Right atrium auricular region (tissue), 2 donors: ENCODE data around the gene FAM221B. TPM values are rescaled to one million over a fixed set of nuclear protein-coding genes. Genes with fewer than 3 reads are reported as not detected.

Experiments
- DNase-seq: peaks from one replicate; pipeline ENCODE4 v3.0.0-alpha.2; 2019; ENCODE audit warnings: low spot score
- H3K27ac ChIP-seq, 2 donors: fragments of 200-600 bp; sonication (generic); 1 replicate in 1 of 2; 2 replicates in 1 of 2; pipeline ENCODE4 v1.5.1; 2016 to 2019
- H3K27me3 ChIP-seq, 2 donors: fragments of 200-600 bp; sonication (generic); one replicate each; pipeline versions ENCODE4 v1.5.1 to v1.6.0; 2017 to 2019
- H3K36me3 ChIP-seq: fragments of 200-600 bp; sonication (generic); one replicate; pipeline ENCODE4 v1.5.1; 2016
- H3K4me1 ChIP-seq, 2 donors: fragments of 200-600 bp; sonication (generic); one replicate each; pipeline versions ENCODE4 v1.5.1 to v1.6.0; 2017 to 2019
- H3K4me3 ChIP-seq, 2 donors: fragments of 200-600 bp; sonication (generic); 1 replicate in 1 of 2; 2 replicates in 1 of 2; pipeline ENCODE4 v1.5.1; 2017 to 2019; ENCODE audit warnings: mild to moderate bottlenecking in 1 of 2, moderate library complexity in 1 of 2
- H3K9me3 ChIP-seq, 2 donors: fragments of 200-600 bp; sonication (generic); one replicate each; pipeline ENCODE4 v1.5.1; 2019
- CTCF ChIP-seq, 2 donors: fragments of 200-600 bp; sonication (generic); IDR thresholded peaks; one replicate each; pipeline ENCODE4 v1.5.1; 2019; ENCODE audit warnings: antibody characterized with exemption in 2 of 2
- total RNA-seq, 2 donors: library from RNA; depleted of rRNA; stranded (reverse); fragments of >200 nt; gene quantifications; one replicate each; pipeline ENCODE4 v1.1.0, GENCODE V29; 2016

FAM221B gene
- total RNA-seq, 2 donors from 2014 or later = not detected

GRCh38 chr9:35792024-35792813 lies 36.3 kb downstream of the FAM221B start:
- Histone ChIP-seq H3K27ac (peak overlapping the region; percentile 74 to 86), H3K4me1 (peaks cover 0 to 41% of the 10 kb centered on the region in 2 donors), H3K27me3 (no peaks in the 10 kb centered on the region), H3K36me3 (no peaks in the 10 kb centered on the region), H3K4me3 (peak overlapping the region; percentile 58 to 66), H3K9me3 (no peaks in the 10 kb centered on the region)
- DNase-seq = no peak
- no peak for TF ChIP-seq CTCF (IDR thresholded peaks at IDR 0.05)

- DNase-seq = no peak
- Histone ChIP-seq H3K4me3 (peak within 1 kb of the TSS; percentile 58 to 66), H3K36me3 (no peaks in the 10 kb centered on the region), H3K27ac (peak within 1 kb of the TSS; percentile 74 to 86), H3K4me1 (peaks cover 0 to 41% of the 10 kb centered on the region in 2 donors), H3K9me3 (no peaks in the 10 kb centered on the region), H3K27me3 (no peaks in the 10 kb centered on the region)
- TF ChIP-seq CTCF (IDR thresholded peaks at IDR 0.05) = no peak
Observed at GRCh38 chr9:35791297-35791921, 37.1 kb downstream of the FAM221B start, which contains the start of gene NPR2. Gene NPR2, plus strand, starts transcription at chr9:35791591. Its CDS starts 818 bp downstream, at chr9:35792409.

- peak; percentile 67 to 91 for TF ChIP-seq CTCF (IDR thresholded peaks at IDR 0.05)
- peak overlapping the region; percentile 74 to 86 for H3K27ac ChIP-seq
- peak overlapping the region; percentile 58 to 66 for H3K4me3 ChIP-seq
- H3K9me3 ChIP-seq = no peaks in the 10 kb centered on the region
- peaks cover 0 to 41% of the 10 kb centered on the region in 2 donors for H3K4me1 ChIP-seq
- peak; percentile 81 for DNase-seq
- H3K27me3 ChIP-seq = no peaks in the 10 kb centered on the region
- H3K36me3 ChIP-seq = no peaks in the 10 kb centered on the region
Observed at GRCh38 chr9:35790385-35791296, 37.9 kb downstream of the FAM221B start.

- Histone ChIP-seq H3K4me3 (no peak overlapping the region), H3K4me1 (peaks cover 0 to 41% of the 10 kb centered on the region in 2 donors), H3K27me3 (no peaks in the 10 kb centered on the region), H3K36me3 (no peaks in the 10 kb centered on the region), H3K27ac (no peak overlapping the region), H3K9me3 (no peaks in the 10 kb centered on the region)
- no peak for DNase-seq
- no peak for TF ChIP-seq CTCF (IDR thresholded peaks at IDR 0.05)
Observed at GRCh38 chr9:35790025-35790384, 38.5 kb downstream of the FAM221B start.

- H3K36me3 ChIP-seq = no peaks in the 10 kb centered on the region
- H3K4me1 ChIP-seq = peaks cover 0 to 39% of the 10 kb centered on the region in 2 donors
- H3K4me3 ChIP-seq = no peak overlapping the region
- H3K27ac ChIP-seq = no peak overlapping the region
- no peaks in the 10 kb centered on the region for H3K9me3 ChIP-seq
- TF ChIP-seq CTCF (IDR thresholded peaks at IDR 0.05) = no peak
- H3K27me3 ChIP-seq = no peaks in the 10 kb centered on the region
- DNase-seq = no peak
Observed at GRCh38 chr9:35789541-35789940, 39.0 kb downstream of the FAM221B start.
